ENCODE results near the gene LOXHD1. TPM values are rescaled to one million over a fixed set of nuclear protein-coding genes. Genes with fewer than 3 reads are reported as not detected.
A peak's percentile ranks its signal among the peaks of the same experiment; 100 is the strongest.

LOXHD1 gene
- total and polyA plus RNA-seq, 3 donors from 2014 or later: 11.3 to 59.4 (median 29.6) TPM

DNA sequence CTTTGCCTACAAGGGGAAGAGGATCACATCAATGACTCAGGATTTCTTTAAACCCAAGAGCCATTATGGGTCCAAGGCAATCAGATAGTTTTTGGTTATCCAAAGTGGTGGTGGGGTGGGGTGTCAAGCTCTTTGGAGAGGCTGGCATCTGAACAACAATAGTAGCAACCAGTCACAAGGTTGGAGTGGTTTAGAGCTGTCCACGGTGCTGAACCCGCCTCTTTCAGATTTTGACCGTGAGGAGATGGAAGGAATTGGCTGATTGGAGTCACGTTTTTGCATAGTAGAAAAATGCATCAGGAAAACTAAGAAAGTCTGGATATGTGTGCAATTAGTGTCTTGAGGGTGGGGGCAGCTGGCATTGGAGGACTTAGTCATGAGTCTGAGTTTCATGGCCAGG lies 159.9 kb downstream of the LOXHD1 start:
- DNase-seq: peak; percentile 38
- Histone ChIP-seq H3K9me3 (no peaks in the 10 kb centered on the region), H3K36me3 (ENCODE audit: low read depth, missing control alignments) (no peaks in the 10 kb centered on the region), H3K27ac (no peak overlapping the region), H3K27me3 (no peaks in the 10 kb centered on the region), H3K4me1 (no peaks in the 10 kb centered on the region), H3K4me3 (no peak overlapping the region)
- intact Hi-C loops (cut with DNase I; ENCODE audit: low total_unique reads): no loop called here
- 6 to 15% methylated on average over 4 of the region's 4 CpGs for WGBS, 2 donors
- TF ChIP-seq POLR2A (IDR thresholded peaks at IDR 0.05): no peak
- TF ChIP-seq, protein P1, sequence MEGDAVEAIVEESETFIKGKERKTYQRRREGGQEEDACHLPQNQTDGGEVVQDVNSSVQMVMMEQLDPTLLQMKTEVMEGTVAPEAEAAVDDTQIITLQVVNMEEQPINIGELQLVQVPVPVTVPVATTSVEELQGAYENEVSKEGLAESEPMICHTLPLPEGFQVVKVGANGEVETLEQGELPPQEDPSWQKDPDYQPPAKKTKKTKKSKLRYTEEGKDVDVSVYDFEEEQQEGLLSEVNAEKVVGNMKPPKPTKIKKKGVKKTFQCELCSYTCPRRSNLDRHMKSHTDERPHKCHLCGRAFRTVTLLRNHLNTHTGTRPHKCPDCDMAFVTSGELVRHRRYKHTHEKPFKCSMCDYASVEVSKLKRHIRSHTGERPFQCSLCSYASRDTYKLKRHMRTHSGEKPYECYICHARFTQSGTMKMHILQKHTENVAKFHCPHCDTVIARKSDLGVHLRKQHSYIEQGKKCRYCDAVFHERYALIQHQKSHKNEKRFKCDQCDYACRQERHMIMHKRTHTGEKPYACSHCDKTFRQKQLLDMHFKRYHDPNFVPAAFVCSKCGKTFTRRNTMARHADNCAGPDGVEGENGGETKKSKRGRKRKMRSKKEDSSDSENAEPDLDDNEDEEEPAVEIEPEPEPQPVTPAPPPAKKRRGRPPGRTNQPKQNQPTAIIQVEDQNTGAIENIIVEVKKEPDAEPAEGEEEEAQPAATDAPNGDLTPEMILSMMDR (IDR thresholded peaks at IDR 0.05): no peak

DNA sequence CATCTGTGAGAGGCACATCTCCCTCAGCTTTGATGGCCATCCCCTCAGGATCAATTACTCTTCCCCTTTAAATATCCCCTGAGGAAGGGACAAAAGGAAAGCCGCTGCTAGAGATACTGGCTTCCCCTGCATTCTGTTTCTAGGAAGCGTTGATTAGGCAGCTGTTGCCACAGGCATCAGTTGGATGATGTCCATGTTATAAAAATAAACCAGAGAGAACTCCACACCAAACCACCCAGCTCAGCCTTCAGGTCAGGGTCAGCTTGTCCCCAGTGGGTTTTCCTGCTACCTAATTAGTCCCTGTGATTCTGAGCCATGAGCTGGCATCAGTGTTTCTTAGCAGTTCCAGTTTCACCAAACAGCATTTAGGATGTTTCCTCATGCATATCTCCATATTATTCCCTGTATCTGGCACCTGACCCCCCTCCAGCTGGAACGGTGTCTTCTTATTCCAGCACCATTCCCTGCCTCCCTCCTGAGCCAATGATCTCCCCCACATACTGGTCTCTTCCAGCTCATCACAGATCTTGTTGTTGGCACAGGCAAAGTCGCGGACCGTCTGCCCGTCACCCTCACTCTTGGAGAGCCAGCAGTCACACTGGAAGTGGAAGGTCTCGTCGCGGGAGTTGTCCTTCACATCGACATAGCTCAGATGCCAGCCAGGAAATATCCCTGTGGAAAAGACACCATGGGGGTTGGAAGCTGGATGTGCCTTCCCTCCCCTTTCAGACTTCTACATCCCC lies 168.4 kb downstream of the LOXHD1 start:
- 69 to 75% methylated on average over 11 of the region's 11 CpGs for WGBS, 2 donors
- intact Hi-C loops (cut with DNase I; ENCODE audit: low total_unique reads): no loop called here

DNA sequence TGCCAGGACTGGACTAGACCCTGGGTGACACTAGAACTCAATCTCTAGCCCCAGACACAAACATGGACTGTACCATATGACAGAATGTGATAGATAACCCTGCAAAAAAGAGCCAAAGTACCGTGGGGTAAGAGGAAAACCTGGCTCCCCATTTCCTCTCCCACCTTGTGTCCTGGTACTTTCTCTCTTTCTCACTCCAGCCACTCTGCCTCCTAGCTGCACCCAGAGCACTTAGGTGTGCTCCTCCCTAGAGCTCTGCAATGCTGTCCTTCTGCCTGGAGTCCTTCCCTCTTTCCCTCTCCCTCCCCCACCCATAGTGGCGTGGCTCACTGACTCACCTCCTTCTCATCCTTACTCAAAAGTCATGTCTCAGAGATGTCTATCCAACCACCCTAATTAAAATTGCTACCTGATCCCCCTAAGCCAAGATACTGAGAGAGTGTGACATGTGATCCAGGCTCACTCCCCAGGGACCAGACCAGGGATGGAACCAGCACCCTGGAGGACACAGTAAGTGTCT lies 171.3 kb downstream of the LOXHD1 start:
- H3K27me3 ChIP-seq: no peaks in the 10 kb centered on the region
- WGBS, 2 donors: 54 to 69% methylated on average over 2 of the region's 2 CpGs
- TF ChIP-seq, protein P1 (IDR thresholded peaks at IDR 0.05): no peak
- TF ChIP-seq POLR2A (IDR thresholded peaks at IDR 0.05): no peak
- no peak overlapping the region for H3K27ac ChIP-seq
- H3K36me3 ChIP-seq (ENCODE audit: low read depth, missing control alignments): no peaks in the 10 kb centered on the region
- no peaks in the 10 kb centered on the region for H3K9me3 ChIP-seq
- no peak overlapping the region for H3K4me3 ChIP-seq
- no peaks in the 10 kb centered on the region for H3K4me1 ChIP-seq
- DNase-seq: no peak
- intact Hi-C loops (cut with DNase I; ENCODE audit: low total_unique reads): no loop called here

More for the DNA sequence above, 168.4 kb downstream of the LOXHD1 start:
- no peak for DNase-seq
- H3K4me1 ChIP-seq: no peaks in the 10 kb centered on the region
- TF ChIP-seq POLR2A (IDR thresholded peaks at IDR 0.05): no peak
- no peaks in the 10 kb centered on the region for H3K27me3 ChIP-seq
- no peak overlapping the region for H3K27ac ChIP-seq
- no peaks in the 10 kb centered on the region for H3K36me3 ChIP-seq (ENCODE audit: low read depth, missing control alignments)
- no peaks in the 10 kb centered on the region for H3K9me3 ChIP-seq
- no peak overlapping the region for H3K4me3 ChIP-seq

DNA sequence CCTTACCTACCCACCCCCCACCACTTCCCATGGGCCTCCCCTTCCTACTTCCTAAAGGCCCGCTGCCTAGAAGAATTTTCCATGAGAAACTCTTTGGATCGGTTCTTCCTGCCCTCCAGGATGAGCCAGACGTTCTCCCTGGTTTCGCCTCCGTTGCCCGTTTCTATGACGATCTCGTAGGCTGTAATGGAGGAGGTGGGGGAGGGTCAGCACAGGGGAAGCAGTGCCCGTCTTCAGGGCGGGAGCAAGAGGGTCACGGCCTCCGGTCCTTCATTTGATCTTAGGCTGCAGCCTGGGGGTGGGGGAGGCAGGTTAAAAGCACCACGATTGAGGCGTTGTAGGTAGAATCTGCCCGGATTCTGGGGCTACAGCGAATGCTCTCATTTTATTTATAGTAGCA lies 172.0 kb downstream of the LOXHD1 start:
- no peak for DNase-seq
- WGBS, 2 donors: 35 to 47% methylated on average over 16 of the region's 16 CpGs
- TF ChIP-seq POLR2A (IDR thresholded peaks at IDR 0.05): no peak
- TF ChIP-seq, protein P1 (IDR thresholded peaks at IDR 0.05): no peak
- no peaks in the 10 kb centered on the region for H3K36me3 ChIP-seq (ENCODE audit: low read depth, missing control alignments)
- no peaks in the 10 kb centered on the region for H3K9me3 ChIP-seq
- no peaks in the 10 kb centered on the region for H3K4me1 ChIP-seq
- intact Hi-C loops (cut with DNase I; ENCODE audit: low total_unique reads): no loop called here
- H3K4me3 ChIP-seq: no peak overlapping the region
- no peaks in the 10 kb centered on the region for H3K27me3 ChIP-seq
- no peak overlapping the region for H3K27ac ChIP-seq

DNA sequence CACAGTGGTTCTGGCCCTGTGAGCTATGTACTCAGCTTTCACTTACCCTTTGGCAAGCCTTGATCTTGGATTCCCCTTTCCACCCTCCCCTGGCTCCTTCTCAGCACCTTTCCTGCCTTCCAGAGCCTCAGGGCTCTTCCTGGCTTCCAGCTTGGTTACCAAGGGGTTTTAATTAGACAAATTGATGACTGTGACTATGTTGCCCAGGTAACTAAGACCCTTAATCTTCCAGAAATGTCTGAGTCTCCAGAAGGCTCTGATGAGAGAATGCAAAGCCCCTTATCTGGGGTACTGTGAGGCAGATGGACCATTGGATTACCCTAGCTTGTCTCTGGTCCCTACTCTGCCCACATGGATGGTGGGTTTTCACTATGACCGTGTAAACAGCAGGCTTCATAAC lies 174.2 kb downstream of the LOXHD1 start:
- intact Hi-C loops (cut with DNase I; ENCODE audit: low total_unique reads): no loop called here
- Histone ChIP-seq H3K4me3 (no peak overlapping the region), H3K27me3 (no peaks in the 10 kb centered on the region), H3K27ac (no peak overlapping the region), H3K36me3 (ENCODE audit: low read depth, missing control alignments) (no peaks in the 10 kb centered on the region), H3K4me1 (no peaks in the 10 kb centered on the region), H3K9me3 (no peaks in the 10 kb centered on the region)
- TF ChIP-seq POLR2A (IDR thresholded peaks at IDR 0.05): no peak
- TF ChIP-seq, protein P1 (IDR thresholded peaks at IDR 0.05): no peak
- WGBS, 2 donors: 95 to 100% methylated on average over 1 of the region's 1 CpG
- DNase-seq: no peak

Data from testis (tissue), 3 donors.